Measurements from ENCODE around the gene CRBN. TPM values are rescaled to one million over a fixed set of nuclear protein-coding genes. Genes with fewer than 3 reads are reported as not detected.

Gene CRBN
- total RNA-seq, 6 donors from 2014 or later: 35.3 to 98.5 (median 53.0) TPM

GRCh38 chr3:3177861-3178497 lies 1.5 kb downstream of the CRBN start:
- Histone ChIP-seq H3K27me3 (no peaks in the 10 kb centered on the region), H3K4me3 (peak overlapping the region in 3 of 4 donors; percentile 77 to 99 (median 77)), H3K36me3 (peaks cover 6 to 19% (median 12%) of the 10 kb centered on the region in 4 donors), H3K9me3 (no peaks in the 10 kb centered on the region), H3K27ac (peak overlapping the region in 1 of 4 donors; percentile 21), H3K4me1 (peaks cover 24 to 46% (median 39%) of the 10 kb centered on the region in 4 donors)
- WGBS, 2 donors: 43 to 50% methylated on average over 10 of the region's 10 CpGs
- TF ChIP-seq POLR2AphosphoS5 (IDR thresholded peaks at IDR 0.05): no peak
- no peak for TF ChIP-seq EP300 (IDR thresholded peaks at IDR 0.05)
- TF ChIP-seq CTCF (IDR thresholded peaks at IDR 0.05): no peak
- TF ChIP-seq POLR2A (IDR thresholded peaks at IDR 0.05): no peak
- DNase-seq: no peak
- ATAC-seq (ENCODE audit: low FRiP score in 2 of 2): no peak

DNA sequence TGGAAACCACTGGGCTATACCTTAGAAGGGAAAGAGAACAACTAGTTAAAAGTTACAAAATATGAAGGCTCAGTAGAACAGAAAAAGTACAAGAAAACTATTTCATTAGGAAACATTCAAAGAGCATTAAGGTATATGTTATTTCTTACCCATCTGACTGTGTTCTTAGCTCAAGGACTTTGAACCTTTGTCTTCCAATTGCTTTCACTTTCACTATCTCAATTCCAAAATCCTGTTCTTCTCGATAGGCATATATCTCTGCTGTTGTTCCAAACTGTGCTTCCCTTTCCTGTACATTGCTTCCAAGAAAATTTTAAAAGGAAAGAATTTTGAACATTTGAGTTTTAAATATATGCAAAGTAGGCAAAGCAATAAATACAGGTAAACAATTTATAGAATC lies 6.9 kb downstream of the CRBN start:
- H3K36me3 ChIP-seq: peaks cover 24 to 66% (median 35%) of the 10 kb centered on the region in 4 donors
- peak overlapping the region in 2 of 4 donors; percentile 9 to 28 for H3K4me3 ChIP-seq

DNA sequence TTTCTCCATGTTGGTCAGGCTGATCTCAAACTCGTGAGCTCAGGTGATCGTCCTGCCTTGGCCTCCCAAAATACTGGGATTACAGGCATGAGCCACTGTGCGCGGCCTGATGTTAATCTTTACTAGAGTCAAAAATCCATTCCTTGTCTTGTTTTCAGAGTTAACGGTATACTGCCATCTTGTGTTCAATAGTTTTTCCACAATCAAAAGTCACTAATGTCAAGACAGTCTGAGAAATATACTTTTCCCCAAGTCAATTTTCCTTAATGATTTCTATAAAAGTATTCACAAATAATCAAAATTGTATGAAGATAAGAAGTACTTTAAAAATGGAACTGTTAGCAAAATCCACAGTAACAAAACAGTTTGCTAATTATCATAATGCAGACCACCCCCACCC lies 8.5 kb downstream of the CRBN start:
- Histone ChIP-seq H3K27me3 (no peaks in the 10 kb centered on the region), H3K4me1 (peaks cover 19 to 34% (median 25%) of the 10 kb centered on the region in 4 donors), H3K9me3 (no peaks in the 10 kb centered on the region), H3K4me3 (no peak overlapping the region), H3K36me3 (peaks cover 30 to 82% (median 47%) of the 10 kb centered on the region in 4 donors), H3K27ac (peak overlapping the region in 2 of 4 donors; percentile 85 to 88)
- WGBS, 2 donors: 42 to 54% methylated on average over 5 of the region's 5 CpGs
- DNase-seq: no peak
- ATAC-seq (ENCODE audit: low FRiP score in 2 of 2): no peak
- TF ChIP-seq EP300 (IDR thresholded peaks at IDR 0.05) (no peak), POLR2A (IDR thresholded peaks at IDR 0.05) (no peak), CTCF (IDR thresholded peaks at IDR 0.05) (peak in 5 of 6 experiments; percentile 16 to 37 (median 20))

More for the DNA sequence above, 6.9 kb downstream of the CRBN start:
- Histone ChIP-seq H3K4me1 (peaks cover 22 to 45% (median 37%) of the 10 kb centered on the region in 4 donors), H3K27ac (peak overlapping the region; percentile 71 to 88 (median 80)), H3K9me3 (no peaks in the 10 kb centered on the region), H3K27me3 (no peaks in the 10 kb centered on the region)
- DNase-seq: no peak
- WGBS, 2 donors: 22 to 40% methylated on average over 1 of the region's 1 CpG
- ATAC-seq (ENCODE audit: low FRiP score in 2 of 2): no peak
- TF ChIP-seq POLR2A (IDR thresholded peaks at IDR 0.05): no peak
- TF ChIP-seq CTCF (IDR thresholded peaks at IDR 0.05): no peak
- TF ChIP-seq EP300 (IDR thresholded peaks at IDR 0.05): no peak
- TF ChIP-seq POLR2AphosphoS5 (IDR thresholded peaks at IDR 0.05): no peak

GRCh38 chr3:3165650-3166049 lies 13.8 kb downstream of the CRBN start:
- peaks cover 0 to 4% (median 0%) of the 10 kb centered on the region in 4 donors for H3K4me1 ChIP-seq
- no peak overlapping the region for H3K27ac ChIP-seq
- no peak for DNase-seq
- no peaks in the 10 kb centered on the region for H3K27me3 ChIP-seq
- peaks cover 19 to 89% (median 47%) of the 10 kb centered on the region in 4 donors for H3K36me3 ChIP-seq
- H3K9me3 ChIP-seq: no peaks in the 10 kb centered on the region
- WGBS, 2 donors: 89 to 93% methylated on average over 3 of the region's 3 CpGs
- no peak overlapping the region for H3K4me3 ChIP-seq
- ATAC-seq (ENCODE audit: low FRiP score in 2 of 2): no peak
- TF ChIP-seq POLR2A (IDR thresholded peaks at IDR 0.05) (no peak), POLR2AphosphoS5 (IDR thresholded peaks at IDR 0.05) (no peak), CTCF (IDR thresholded peaks at IDR 0.05) (no peak), EP300 (IDR thresholded peaks at IDR 0.05) (no peak)

- DNase-seq: no peak
- H3K36me3 ChIP-seq: peaks cover 19 to 85% (median 46%) of the 10 kb centered on the region in 4 donors
- 63 to 64% methylated on average over 3 of the region's 3 CpGs for WGBS, 2 donors
These were observed 14.2 kb downstream of the CRBN start for GRCh38 chr3:3165241-3165640.

More at GRCh38 chr3:3165241-3165640, 14.2 kb downstream of the CRBN start:
- Histone ChIP-seq H3K27me3 (no peaks in the 10 kb centered on the region), H3K27ac (no peak overlapping the region), H3K9me3 (no peaks in the 10 kb centered on the region), H3K4me3 (no peak overlapping the region), H3K4me1 (peaks cover 0 to 4% (median 0%) of the 10 kb centered on the region in 4 donors)
- no peak for ATAC-seq (ENCODE audit: low FRiP score in 2 of 2)
- no peak for TF ChIP-seq EP300 (IDR thresholded peaks at IDR 0.05)
- no peak for TF ChIP-seq POLR2AphosphoS5 (IDR thresholded peaks at IDR 0.05)
- TF ChIP-seq CTCF (IDR thresholded peaks at IDR 0.05): no peak
- no peak for TF ChIP-seq POLR2A (IDR thresholded peaks at IDR 0.05)
